HepG2 (cell line): ENCODE results near the gene CSTPP1. TPM values are rescaled to one million over a fixed set of nuclear protein-coding genes. Genes with fewer than 3 reads are reported as not detected.

Experiments used
- AGO2 ChIP-seq: fragments of 200-400 bp; formaldehyde crosslinking; optimal IDR thresholded peaks from 2 replicates; pipeline ENCODE3; 2017; ENCODE audit warnings: mild to moderate bottlenecking, low read depth, low read length, moderate library complexity
- CEBPB ChIP-seq: IDR thresholded peaks from 2 replicates; pipeline ENCODE4 v1.6.1; 2011; ENCODE audit warnings: low read depth, low read length, improper control_type of control experiment, borderline replicate concordance
- CSRNP1 ChIP-seq: sonication (generic); formaldehyde crosslinking; IDR thresholded peaks from 2 replicates; pipeline ENCODE4 v1.8.1; 2023; ENCODE audit warnings: mild to moderate bottlenecking, missing genetic modification reagents
- KAT7 ChIP-seq: IDR thresholded peaks from 2 replicates; pipeline ENCODE4 v1.6.1; 2018; ENCODE audit warnings: borderline replicate concordance, missing compliant biosample characterization
- MBD4 ChIP-seq: IDR thresholded peaks from 2 replicates; pipeline ENCODE4 v1.6.1; 2012; ENCODE audit warnings: low read length, inconsistent platforms, borderline replicate concordance
- PHF21A ChIP-seq: sonication (generic); formaldehyde crosslinking; IDR thresholded peaks from 2 replicates; pipeline ENCODE4 v1.5.0; 2020; ENCODE audit warnings: mild to moderate bottlenecking, missing genetic modification reagents
- POLR2AphosphoS5 ChIP-seq: IDR thresholded peaks from 2 replicates; pipeline ENCODE4 v1.6.1; 2012; ENCODE audit warnings: low read depth, low read length
- THAP11 ChIP-seq: IDR thresholded peaks from 2 replicates; pipeline ENCODE4 v1.6.1; 2016; ENCODE audit warnings: missing biosample characterization, missing genetic modification reagents
- YY1 ChIP-seq: IDR thresholded peaks from 2 replicates; pipeline ENCODE4 v1.6.1; 2011; ENCODE audit warnings: low read length, low read depth, moderate library complexity, mild to moderate bottlenecking; ENCODE audit not compliant: insufficient read depth, insufficient replicate concordance
- ZBTB26 ChIP-seq: IDR thresholded peaks from 2 replicates; pipeline ENCODE4 v1.6.1; 2016; ENCODE audit warnings: missing compliant biosample characterization, missing genetic modification reagents, borderline replicate concordance
- ZMYM4 ChIP-seq: sonication (generic); formaldehyde crosslinking; IDR thresholded peaks from 2 replicates; pipeline ENCODE4 v1.8.1; 2023; ENCODE audit warnings: mild to moderate bottlenecking, missing genetic modification reagents
- ZNF34 ChIP-seq: sonication (generic); formaldehyde crosslinking; IDR thresholded peaks from 2 replicates; pipeline ENCODE4 v1.4.0; 2020; ENCODE audit warnings: mild to moderate bottlenecking, missing genetic modification reagents, borderline replicate concordance
- ZNF574 ChIP-seq: sonication (generic); formaldehyde crosslinking; IDR thresholded peaks from 2 replicates; pipeline ENCODE4 v1.4.0; 2020; ENCODE audit warnings: missing genetic modification reagents
- polyA plus RNA-seq, 8 experiments: library from polyadenylated mRNA; depleted of rRNA in 3 of 8; stranded (reverse) in 7 of 8; unstranded in 1 of 8; fragments of >200 nt; fragmentation: Illumina TruSeq in 4 of 8; extraction: Trizol in 4 of 8; gene quantifications; 2 replicates each; pipeline versions ENCODE4 v1.2.1 to v1.2.3, GENCODE V29; 2011 to 2016; ENCODE audit warnings: low read depth in 4 of 8, missing spikeins in 1 of 8, mixed read lengths in 1 of 8; ENCODE audit not compliant: insufficient read depth in 1 of 8
- total RNA-seq, 5 experiments: library from RNA; depleted of rRNA; stranded (reverse); fragments of >200 nt; fragmentation: Illumina TruSeq; extraction: Trizol; gene quantifications; 2 replicates each; pipeline ENCODE4 v1.2.3, GENCODE V29; 2016; ENCODE audit warnings: low read depth in 1 of 5

The CSTPP1 gene
- total and polyA plus RNA-seq, 2 of the 13 experiments (the other 11 are each of a cell fraction or from before 2014, with no cell fraction given): 12.3 to 14.6 TPM

GRCh38 chr11:47176328-47177228, 240.0 kb downstream of the CSTPP1 start, which contains the start of gene ARFGAP2 (continued):
- no peak for TF ChIP-seq CEBPB
- peak; percentile 97 for TF ChIP-seq YY1
- peak; percentile 74; the same call in 1 of the 2 replicates for TF ChIP-seq ZNF34
- peak; percentile 60 for TF ChIP-seq POLR2AphosphoS5
- peak; percentile 30; the same call in 1 of the 2 replicates for TF ChIP-seq KAT7
- TF ChIP-seq CSRNP1 (CRISPR knock-in tag): peak; percentile 55; the same call in 1 of the 2 replicates
- no peak for TF ChIP-seq MBD4
- TF ChIP-seq ZMYM4: peak; percentile 71
- TF ChIP-seq ZNF574 (CRISPR knock-in tag): peak; percentile 77
- TF ChIP-seq THAP11: peak; percentile 88
- peak; percentile 100 for TF ChIP-seq AGO2
- TF ChIP-seq PHF21A: 0 out of 2 replicates have a peak, but pooled peaks have one; percentile 26
- TF ChIP-seq ZBTB26 (CRISPR knock-in tag): 0 out of 2 replicates have a peak, but pooled peaks have one; percentile 14
